Activated naive CD8-positive, alpha-beta T cell treated with anti-CD3 and anti-CD28 coated beads for 36 hours (primary cell): ENCODE results near the gene TAMALIN. TPM values are rescaled to one million over a fixed set of nuclear protein-coding genes. Genes with fewer than 3 reads are reported as not detected.
"Not testable (repeated sequence)": the region's sequence is repeated elsewhere in the genome, so short reads cannot be mapped to it uniquely, and the experiment has no call there.

Experiments used
- DNase-seq: peaks from one replicate; pipeline ENCODE4 v3.0.0; 2021
- H3K27ac Mint-ChIP-seq: one replicate; pipeline ENCODE4 v1.8.0; 2022; ENCODE audit warnings: mild to moderate bottlenecking, moderate library complexity, mixed read lengths
- H3K27me3 Mint-ChIP-seq: one replicate; pipeline ENCODE4 v1.8.0; 2022; ENCODE audit warnings: mild to moderate bottlenecking, mixed read lengths
- H3K36me3 Mint-ChIP-seq: one replicate; pipeline ENCODE4 v1.8.0; 2021; ENCODE audit warnings: mild to moderate bottlenecking, mixed read lengths
- H3K4me1 Mint-ChIP-seq: one replicate; pipeline ENCODE4 v1.8.0; 2021; ENCODE audit warnings: mixed read lengths
- H3K4me3 Mint-ChIP-seq: one replicate; pipeline ENCODE4 v1.8.0; 2022; ENCODE audit warnings: mild to moderate bottlenecking, moderate library complexity, mixed read lengths
- H3K9me3 Mint-ChIP-seq: one replicate; pipeline ENCODE4 v1.8.0; 2022; ENCODE audit warnings: mixed read lengths
- total RNA-seq, 2 experiments: library from RNA; stranded (reverse); gene quantifications; one replicate each; pipeline ENCODE4 v1.2.3, GENCODE V29; 2021

TAMALIN gene
- total RNA-seq, 2 experiments from 2014 or later = 9.1 to 11.3 TPM

GRCh38 chr12:51974646-51975045 lies 32.1 kb upstream of the TAMALIN start:
- Mint-ChIP-seq H3K36me3 (peaks cover 17% of the 10 kb centered on the region), H3K4me3 (no peak overlapping the region), H3K27me3 (no peaks in the 10 kb centered on the region), H3K4me1 (peaks cover 74% of the 10 kb centered on the region), H3K9me3 (no peaks in the 10 kb centered on the region), H3K27ac (no peak overlapping the region)
- no peak for DNase-seq

- Mint-ChIP-seq H3K4me3 (no peak overlapping the region), H3K27ac (no peak overlapping the region), H3K27me3 (no peaks in the 10 kb centered on the region)
These were observed 31.6 kb upstream of the TAMALIN start for GRCh38 chr12:51975196-51975595.

GRCh38 chr12:51976376-51977160 lies 30.2 kb upstream of the TAMALIN start:
- Mint-ChIP-seq H3K27ac (no peak overlapping the region), H3K4me3 (no peak overlapping the region), H3K36me3 (peaks cover 21% of the 10 kb centered on the region), H3K27me3 (no peaks in the 10 kb centered on the region), H3K4me1 (peaks cover 68% of the 10 kb centered on the region), H3K9me3 (no peaks in the 10 kb centered on the region)
- DNase-seq = no peak

More at GRCh38 chr12:51975196-51975595, 31.6 kb upstream of the TAMALIN start:
- H3K36me3 Mint-ChIP-seq = peaks cover 17% of the 10 kb centered on the region
- no peak for DNase-seq
- H3K4me1 Mint-ChIP-seq = peaks cover 73% of the 10 kb centered on the region
- no peaks in the 10 kb centered on the region for H3K9me3 Mint-ChIP-seq

GRCh38 chr12:51977320-51977753 lies 29.4 kb upstream of the TAMALIN start:
- DNase-seq = no peak
- Mint-ChIP-seq H3K36me3 (peaks cover 21% of the 10 kb centered on the region), H3K27ac (no peak overlapping the region), H3K27me3 (no peaks in the 10 kb centered on the region), H3K9me3 (no peaks in the 10 kb centered on the region), H3K4me3 (no peak overlapping the region), H3K4me1 (peaks cover 61% of the 10 kb centered on the region)

GRCh38 chr12:51979306-51979705 lies 27.4 kb upstream of the TAMALIN start:
- H3K27ac Mint-ChIP-seq, H3K4me3 Mint-ChIP-seq, H3K27me3 Mint-ChIP-seq, DNase-seq, H3K9me3 Mint-ChIP-seq: not testable (repeated sequence)
- Mint-ChIP-seq H3K4me1 (peaks cover 42% of the 10 kb centered on the region), H3K36me3 (peaks cover 21% of the 10 kb centered on the region)

- no peaks in the 10 kb centered on the region for H3K27me3 Mint-ChIP-seq
- no peak overlapping the region for H3K4me3 Mint-ChIP-seq
- peak; percentile 56 for DNase-seq
- peak overlapping the region; percentile 18 for H3K27ac Mint-ChIP-seq
- peaks cover 19% of the 10 kb centered on the region for H3K36me3 Mint-ChIP-seq
- no peaks in the 10 kb centered on the region for H3K9me3 Mint-ChIP-seq
- peaks cover 32% of the 10 kb centered on the region for H3K4me1 Mint-ChIP-seq
These were observed 26.5 kb upstream of the TAMALIN start for GRCh38 chr12:51980051-51980808.

- no peaks in the 10 kb centered on the region for H3K9me3 Mint-ChIP-seq
- H3K27me3 Mint-ChIP-seq = no peaks in the 10 kb centered on the region
- DNase-seq = no peak
- H3K36me3 Mint-ChIP-seq = peaks cover 14% of the 10 kb centered on the region
- no peak overlapping the region for H3K4me3 Mint-ChIP-seq
- H3K4me1 Mint-ChIP-seq = peaks cover 27% of the 10 kb centered on the region
- peak overlapping the region; percentile 18 for H3K27ac Mint-ChIP-seq
These were observed 26.0 kb upstream of the TAMALIN start for GRCh38 chr12:51980809-51981127.

- no peak for DNase-seq
- Mint-ChIP-seq H3K27me3 (no peaks in the 10 kb centered on the region), H3K4me3 (no peak overlapping the region), H3K36me3 (peaks cover 3% of the 10 kb centered on the region), H3K4me1 (peaks cover 11% of the 10 kb centered on the region), H3K9me3 (no peaks in the 10 kb centered on the region), H3K27ac (no peak overlapping the region)
These were observed 22.1 kb upstream of the TAMALIN start for GRCh38 chr12:51984657-51985056.

- Mint-ChIP-seq H3K27me3 (no peaks in the 10 kb centered on the region), H3K36me3 (peaks cover 3% of the 10 kb centered on the region), H3K27ac (no peak overlapping the region), H3K9me3 (no peaks in the 10 kb centered on the region), H3K4me3 (no peak overlapping the region), H3K4me1 (peaks cover 7% of the 10 kb centered on the region)
- no peak for DNase-seq
These were observed 21.5 kb upstream of the TAMALIN start for GRCh38 chr12:51985154-51985835.

- no peaks in the 10 kb centered on the region for H3K36me3 Mint-ChIP-seq
- H3K4me1 Mint-ChIP-seq = no peaks in the 10 kb centered on the region
- no peaks in the 10 kb centered on the region for H3K27me3 Mint-ChIP-seq
- H3K27ac Mint-ChIP-seq = no peak overlapping the region
- DNase-seq = no peak
- no peak overlapping the region for H3K4me3 Mint-ChIP-seq
- no peaks in the 10 kb centered on the region for H3K9me3 Mint-ChIP-seq
These were observed 19.9 kb upstream of the TAMALIN start for GRCh38 chr12:51986834-51987233.

- Mint-ChIP-seq H3K9me3 (no peaks in the 10 kb centered on the region), H3K27ac (no peak overlapping the region), H3K27me3 (no peaks in the 10 kb centered on the region), H3K4me3 (no peak overlapping the region), H3K36me3 (peaks cover 4% of the 10 kb centered on the region), H3K4me1 (peaks cover 3% of the 10 kb centered on the region)
- DNase-seq = no peak
These were observed 14.5 kb upstream of the TAMALIN start for GRCh38 chr12:51992246-51992645.

- Mint-ChIP-seq H3K36me3 (peaks cover 4% of the 10 kb centered on the region), H3K27me3 (no peaks in the 10 kb centered on the region), H3K4me3 (no peak overlapping the region), H3K4me1 (peaks cover 5% of the 10 kb centered on the region), H3K27ac (no peak overlapping the region), H3K9me3 (no peaks in the 10 kb centered on the region)
- DNase-seq = no peak
These were observed 12.3 kb upstream of the TAMALIN start for GRCh38 chr12:51994539-51994820.

GRCh38 chr12:51994959-51995358 lies 11.8 kb upstream of the TAMALIN start:
- DNase-seq = no peak
- peaks cover 4% of the 10 kb centered on the region for H3K36me3 Mint-ChIP-seq
- peaks cover 8% of the 10 kb centered on the region for H3K4me1 Mint-ChIP-seq
- H3K27me3 Mint-ChIP-seq = no peaks in the 10 kb centered on the region
- no peak overlapping the region for H3K4me3 Mint-ChIP-seq
- H3K27ac Mint-ChIP-seq = no peak overlapping the region
- no peaks in the 10 kb centered on the region for H3K9me3 Mint-ChIP-seq

GRCh38 chr12:51997136-51997535 lies 9.6 kb upstream of the TAMALIN start:
- DNase-seq = no peak
- peaks cover 8% of the 10 kb centered on the region for H3K4me1 Mint-ChIP-seq
- H3K4me3 Mint-ChIP-seq = no peak overlapping the region
- H3K36me3 Mint-ChIP-seq = peaks cover 4% of the 10 kb centered on the region
- H3K27ac Mint-ChIP-seq = no peak overlapping the region
- H3K27me3 Mint-ChIP-seq = no peaks in the 10 kb centered on the region
- no peaks in the 10 kb centered on the region for H3K9me3 Mint-ChIP-seq

GRCh38 chr12:52003016-52003550 lies 3.7 kb upstream of the TAMALIN start:
- DNase-seq = no peak
- no peaks in the 10 kb centered on the region for H3K9me3 Mint-ChIP-seq
- H3K4me1 Mint-ChIP-seq = peaks cover 16% of the 10 kb centered on the region
- no peaks in the 10 kb centered on the region for H3K36me3 Mint-ChIP-seq
- H3K27ac Mint-ChIP-seq = no peak overlapping the region
- H3K4me3 Mint-ChIP-seq = no peak overlapping the region
- peaks cover 4% of the 10 kb centered on the region for H3K27me3 Mint-ChIP-seq
